ENCODE results near the gene ARHGAP26.
"Not testable (repeated sequence)": the region's sequence is repeated elsewhere in the genome, so short reads cannot be mapped to it uniquely, and the experiment has no call there.

Gene ARHGAP26

DNA sequence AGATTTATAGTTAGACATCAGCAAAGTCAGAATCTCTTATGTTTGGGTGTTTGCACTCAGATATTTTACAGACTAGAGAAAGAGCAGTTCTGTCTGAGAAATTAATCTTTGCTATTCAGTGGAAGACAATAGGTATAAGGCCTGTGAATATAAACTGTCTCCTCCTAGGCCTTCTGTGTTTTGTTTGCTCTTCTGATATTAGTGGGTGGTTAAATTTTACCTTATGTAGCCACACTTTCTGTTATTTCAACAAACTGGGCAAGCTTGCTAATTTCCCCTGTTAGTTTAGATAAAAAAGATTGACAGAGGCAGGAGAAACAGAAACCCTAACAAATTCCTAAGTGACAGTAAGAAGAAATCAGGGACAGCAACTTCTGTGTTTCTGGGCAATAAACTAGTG is 141.6 kb downstream of the ARHGAP26 start:
- DNase-seq = no peak

DNA sequence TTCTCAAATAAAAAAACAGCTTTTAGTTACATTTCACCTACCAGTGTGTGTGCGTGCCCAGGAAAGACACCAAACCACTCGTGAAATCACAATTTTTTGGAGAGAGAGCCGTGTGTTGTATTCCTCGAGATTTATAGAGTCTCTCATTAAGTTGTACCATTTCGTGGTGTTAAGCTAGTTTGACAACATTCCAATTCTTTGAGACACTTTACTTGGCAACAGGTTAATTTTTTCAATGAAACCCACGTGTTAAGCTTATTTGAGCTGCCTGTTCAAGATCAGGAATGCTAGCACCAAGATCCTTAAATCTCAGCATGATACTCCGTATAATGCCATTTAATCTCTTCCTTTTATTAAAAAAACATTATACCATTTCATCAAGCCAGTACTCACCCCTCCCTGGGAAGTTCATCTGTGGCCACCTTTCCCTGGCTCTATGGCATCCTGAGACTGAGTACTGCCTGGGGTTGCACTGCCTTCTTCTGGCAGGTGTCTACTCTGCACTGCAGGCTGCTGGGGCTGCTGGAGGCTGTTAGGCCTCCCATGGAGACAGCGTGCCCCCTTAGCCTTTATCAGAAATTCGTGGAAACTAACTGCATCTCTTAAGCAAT is 143.7 kb downstream of the ARHGAP26 start:
- no peak for DNase-seq

DNA sequence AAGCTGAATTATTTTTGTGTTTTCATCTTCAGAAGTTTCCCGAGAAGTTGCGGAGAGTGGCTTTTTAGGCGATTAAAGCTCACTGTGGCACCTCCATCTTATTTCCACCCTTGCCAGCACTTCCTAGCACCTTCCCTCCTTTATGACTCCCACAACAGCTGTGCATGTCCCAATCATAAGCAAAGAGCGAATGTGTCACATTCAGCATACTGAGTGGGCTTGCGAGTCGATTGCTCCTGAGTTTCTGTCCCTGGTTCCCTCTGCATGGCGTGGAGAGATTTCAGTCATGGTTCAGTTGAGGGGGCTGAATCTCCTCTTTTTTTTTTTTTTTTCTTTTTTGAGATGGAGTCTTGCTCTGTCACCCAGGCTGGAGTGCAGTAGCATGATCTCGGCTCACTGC is 144.9 kb downstream of the ARHGAP26 start:
- no peak for DNase-seq

DNA sequence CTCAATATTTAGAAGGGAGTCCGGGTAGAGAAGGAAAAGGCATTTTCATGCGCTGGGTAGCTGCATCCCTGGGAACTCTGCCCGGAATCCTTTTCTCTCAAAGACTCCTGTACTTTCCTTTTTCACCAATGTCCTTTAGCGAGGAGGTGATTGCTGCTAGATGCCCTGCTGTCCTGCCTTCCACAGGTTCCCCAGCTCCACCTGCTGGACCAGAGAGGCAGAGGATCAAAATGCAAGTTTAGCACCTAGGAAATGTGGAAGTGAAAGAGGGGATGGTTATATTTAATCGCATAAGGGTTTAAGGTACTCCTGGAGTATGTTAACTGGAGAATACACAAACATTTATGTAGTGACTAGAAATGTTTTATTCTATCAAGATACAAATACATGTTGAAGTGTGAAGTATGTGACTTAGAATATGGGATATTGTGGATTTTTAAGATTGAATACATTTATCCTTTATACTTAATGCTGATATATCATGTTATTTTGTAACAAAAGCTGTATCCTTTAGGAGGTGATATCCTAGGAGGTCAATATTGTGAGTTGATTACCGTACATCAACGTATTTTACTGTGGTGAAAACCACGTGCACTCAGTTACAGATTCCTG is 145.7 kb downstream of the ARHGAP26 start:
- no peak for DNase-seq

GRCh38 chr5:142918959-142919635 is 148.9 kb downstream of the ARHGAP26 start:
- no peak for DNase-seq

DNA sequence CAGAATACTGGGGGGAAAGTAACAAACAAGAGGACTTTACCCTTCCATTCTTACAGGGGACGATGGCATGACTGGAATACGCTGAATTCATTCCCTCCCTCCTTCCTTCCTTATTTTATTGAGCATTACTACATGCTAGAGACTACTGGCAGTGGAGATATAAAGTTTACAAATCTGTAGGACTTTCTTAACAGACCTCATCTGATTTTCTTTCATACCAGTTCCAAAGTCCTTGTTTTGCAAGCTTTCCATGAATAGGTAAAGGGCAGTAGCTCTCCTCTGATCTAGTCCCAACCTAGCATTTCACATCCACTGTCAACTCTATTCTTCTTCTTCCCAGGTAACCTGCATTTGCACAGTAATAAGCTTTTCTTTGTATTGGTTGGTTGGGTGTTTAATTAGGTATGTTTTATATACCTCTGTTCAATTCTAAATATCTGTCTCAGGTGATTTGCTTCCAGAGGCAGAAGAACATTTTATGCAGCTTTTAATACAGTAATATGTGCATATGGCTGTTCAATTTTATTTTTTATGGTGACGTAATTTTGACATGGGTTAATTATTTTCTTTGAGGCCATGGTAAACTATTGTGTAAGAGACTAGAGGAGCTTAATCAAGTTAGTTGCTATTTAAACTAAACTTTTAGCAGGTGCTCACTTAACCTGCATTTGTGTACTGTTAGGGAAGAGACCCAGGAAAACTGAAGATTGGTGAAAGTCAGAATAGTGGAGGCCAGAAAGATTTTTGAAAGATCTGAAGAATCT is 150.9 kb downstream of the ARHGAP26 start:
- no peak for DNase-seq

DNA sequence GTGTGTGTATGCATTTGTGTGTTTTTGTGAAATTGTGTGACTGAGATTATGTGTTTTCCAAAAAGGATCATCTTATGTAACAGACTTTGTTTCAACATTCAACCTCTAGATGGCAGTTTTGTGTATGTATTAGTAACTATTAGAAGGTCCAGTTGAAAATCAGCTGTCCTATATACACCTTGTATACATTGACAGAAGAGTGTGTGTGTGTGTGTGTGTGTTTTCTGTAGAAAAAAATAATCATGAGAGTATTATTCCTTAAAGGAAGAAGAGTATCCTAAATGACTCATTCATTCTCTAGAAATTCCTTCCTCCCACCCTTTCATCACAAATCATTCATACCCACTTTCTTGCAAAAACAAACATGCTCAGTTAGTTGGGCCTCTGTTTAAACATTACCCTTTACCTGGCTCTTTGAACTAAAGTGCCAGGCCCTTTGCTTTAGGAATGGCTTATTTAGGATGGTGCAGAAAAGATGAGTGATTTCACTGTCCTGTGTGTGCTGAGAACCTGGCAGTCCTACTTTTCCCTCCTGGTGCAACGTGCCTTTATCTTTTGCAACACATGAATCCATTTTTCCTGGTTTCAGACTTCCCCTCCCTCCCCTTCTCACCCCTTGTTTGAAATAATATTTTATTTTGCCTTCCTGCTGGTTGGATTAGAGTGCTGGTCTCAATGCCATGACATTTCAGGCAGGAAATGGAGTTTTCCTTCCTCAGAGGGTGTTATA is 152.2 kb downstream of the ARHGAP26 start:
- DNase-seq = no peak

- no peak for DNase-seq
These were observed 154.1 kb downstream of the ARHGAP26 start for GRCh38 chr5:142924135-142924883.

- no peak for DNase-seq
These were observed 155.6 kb downstream of the ARHGAP26 start for GRCh38 chr5:142925795-142926194.

DNA sequence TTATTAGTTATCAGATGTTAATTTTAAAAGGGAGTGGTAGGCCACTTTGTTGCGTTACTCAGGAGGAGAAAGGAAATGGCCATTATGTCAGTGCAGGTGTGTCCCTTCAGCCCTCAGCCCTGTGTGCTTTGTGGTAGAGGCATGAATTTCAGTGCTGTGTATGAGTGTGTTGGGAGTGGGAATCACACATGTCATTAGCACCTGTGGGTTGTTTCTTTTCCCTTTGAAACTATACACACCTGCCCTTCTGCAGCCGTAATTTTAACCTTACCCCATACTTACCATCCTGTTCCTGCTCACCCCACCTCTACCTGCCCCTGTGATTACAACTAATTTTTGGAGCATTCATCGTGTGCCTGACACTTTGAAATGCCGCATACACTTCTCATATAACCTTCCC is 156.4 kb downstream of the ARHGAP26 start:
- DNase-seq = no peak

DNA sequence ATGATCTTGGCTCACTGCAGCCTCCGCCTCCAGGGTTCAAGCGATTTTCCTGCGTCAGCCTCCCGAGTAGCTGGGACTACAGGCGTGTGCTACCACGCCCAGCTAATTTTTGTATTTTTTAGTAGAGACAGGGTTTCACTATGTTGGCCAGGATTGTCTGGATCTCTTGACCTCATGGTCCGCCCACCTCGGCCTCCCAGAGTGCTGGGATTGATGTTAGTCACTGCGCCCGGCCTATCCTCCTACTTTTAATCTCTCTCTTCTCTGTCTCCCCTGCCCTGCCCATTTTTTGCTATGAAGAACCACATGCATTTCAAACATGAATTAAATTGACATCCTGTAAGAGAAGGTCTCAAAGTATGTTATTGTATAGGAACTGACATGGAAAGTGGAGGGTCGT is 158.8 kb downstream of the ARHGAP26 start:
- DNase-seq = not testable (repeated sequence)

DNA sequence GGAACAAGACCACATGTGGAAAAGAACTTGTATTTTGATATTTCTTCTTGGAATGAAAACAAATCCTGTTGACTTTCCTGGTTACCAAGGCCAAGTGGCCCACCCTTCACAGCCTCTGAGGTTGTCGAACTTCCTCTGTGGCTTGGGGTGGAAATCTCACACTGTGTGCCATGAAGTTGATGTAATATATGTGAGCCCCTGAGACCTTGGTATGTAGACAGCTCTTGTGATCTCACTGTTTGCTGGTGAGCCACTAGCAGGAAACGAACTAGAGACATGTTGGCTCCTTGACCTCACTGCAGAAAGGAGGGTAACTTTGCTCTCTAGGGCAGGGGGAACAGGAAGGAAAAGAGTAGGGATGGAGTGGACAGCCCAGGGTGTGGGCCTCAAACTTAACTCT is 159.4 kb downstream of the ARHGAP26 start:
- no peak for DNase-seq

DNA sequence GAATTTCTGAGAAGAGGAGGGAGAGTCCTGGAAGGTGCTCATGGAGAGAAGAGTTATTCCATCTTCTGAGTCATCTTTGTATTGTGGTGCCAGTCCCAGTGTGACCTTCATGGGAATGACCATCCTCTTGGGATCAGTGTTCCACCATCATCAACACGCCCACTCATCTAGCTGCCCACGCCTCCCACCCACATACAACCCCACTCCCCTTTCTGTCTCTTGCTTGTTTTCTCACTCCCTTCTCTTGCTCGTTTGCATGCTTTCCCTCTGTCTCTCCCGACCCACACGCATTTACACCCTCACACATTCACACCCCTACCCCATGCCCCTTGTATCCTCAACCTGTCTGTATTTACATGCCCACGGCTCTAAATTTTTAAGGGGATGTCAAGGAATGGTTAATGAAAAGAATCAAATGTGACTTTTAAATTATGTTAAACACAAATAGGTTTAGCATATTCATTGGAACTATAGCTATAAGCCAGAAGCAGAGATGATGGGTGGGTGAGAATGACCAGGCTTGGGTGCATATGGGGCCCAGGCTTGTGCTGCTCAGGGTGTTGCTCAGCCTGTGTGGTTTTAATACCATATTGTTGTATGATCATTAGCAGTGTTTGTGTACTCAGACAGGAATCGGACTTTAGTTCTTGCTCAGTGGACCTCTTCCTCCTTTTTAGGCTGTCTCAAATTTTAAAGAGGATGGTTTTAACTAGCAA is 160.4 kb downstream of the ARHGAP26 start:
- DNase-seq = no peak

GRCh38 chr5:142931896-142932686 is 161.9 kb downstream of the ARHGAP26 start:
- DNase-seq = no peak

DNA sequence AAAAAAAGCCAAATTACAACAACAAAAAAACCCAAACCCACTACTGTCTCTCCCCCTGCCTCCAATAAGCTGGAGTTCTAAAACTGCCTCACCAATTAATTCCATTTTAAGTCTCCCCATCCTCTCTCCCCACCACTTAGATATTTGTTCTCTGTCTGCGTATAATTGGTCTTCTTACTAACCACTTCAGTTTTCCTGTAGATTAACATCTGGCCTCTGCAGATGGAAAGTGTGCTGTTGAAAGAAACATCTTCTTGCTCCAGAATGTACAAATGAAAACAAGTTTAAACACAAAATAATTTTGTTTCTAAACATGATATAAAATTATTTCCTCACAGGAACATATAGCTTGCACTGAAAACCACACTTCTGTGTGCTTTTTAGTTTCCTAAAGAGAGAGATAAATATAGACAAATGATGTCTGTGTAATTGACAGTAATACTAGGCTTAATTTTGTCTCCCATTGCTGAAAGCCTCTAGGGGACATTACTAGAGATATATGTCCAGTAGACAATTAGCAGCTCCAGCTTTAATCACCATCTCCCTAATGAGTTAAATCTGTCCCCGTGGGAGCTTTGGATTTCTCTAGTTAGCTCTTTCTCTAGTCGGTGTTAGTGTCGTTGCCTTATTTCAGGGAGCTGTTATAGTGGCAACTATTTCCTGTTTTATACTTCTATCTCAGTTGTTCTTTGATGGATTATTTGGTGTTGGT is 164.0 kb downstream of the ARHGAP26 start:
- DNase-seq = no peak

GRCh38 chr5:142935014-142935413 is 164.8 kb downstream of the ARHGAP26 start:
- DNase-seq = no peak

DNA sequence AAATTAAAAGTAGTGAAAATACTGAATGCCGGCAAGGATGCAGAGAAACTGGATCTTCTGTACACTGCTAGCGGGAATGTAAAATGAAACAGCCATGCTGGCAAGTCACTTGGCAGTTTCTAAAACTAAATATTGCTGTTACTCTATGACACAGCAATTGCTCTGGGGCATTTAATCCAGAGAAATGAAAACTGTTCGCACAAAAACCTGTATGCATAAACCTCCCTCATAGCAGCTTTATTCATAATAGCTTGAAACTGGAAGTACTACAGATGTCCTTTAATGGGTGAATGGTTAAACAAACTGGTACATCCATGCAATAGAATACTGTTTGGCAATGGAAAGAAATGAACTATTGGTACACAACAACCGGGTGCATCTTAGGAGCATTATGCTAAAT is 167.2 kb downstream of the ARHGAP26 start:
- no peak for DNase-seq

- peak; percentile 0 for DNase-seq
These were observed 168.2 kb downstream of the ARHGAP26 start for GRCh38 chr5:142938266-142938880.

- no peak for DNase-seq
These were observed 168.8 kb downstream of the ARHGAP26 start for GRCh38 chr5:142939006-142939405.

- DNase-seq = no peak
These were observed 169.7 kb downstream of the ARHGAP26 start for GRCh38 chr5:142939884-142940283.

All from NCI-H1048 (cell line).